HT-29 (cell line): ENCODE data around the gene DYSF. TPM values are rescaled to one million over a fixed set of nuclear protein-coding genes. Genes with fewer than 3 reads are reported as not detected.
"Not testable (repeated sequence)": the region's sequence is repeated elsewhere in the genome, so short reads cannot be mapped to it uniquely, and the experiment has no call there.

Experiments
- DNase-seq: peaks from one replicate; pipeline ENCODE4 v3.0.0-alpha.2; 2015; ENCODE audit warnings: low spot score
- total RNA-seq: library from RNA; depleted of rRNA; stranded (reverse); fragments of >200 nt; shearing (Covaris generic); gene quantifications from 2 replicates; pipeline ENCODE4 v1.2.3, GENCODE V29; 2014

The DYSF gene
- total RNA-seq, 1 experiment from 2014 or later: not detected

GRCh38 chr2:71643674-71644357, 190.5 kb downstream of the DYSF start:
- no peak for DNase-seq

GRCh38 chr2:71646028-71646427, 192.7 kb downstream of the DYSF start:
- no peak for DNase-seq

- DNase-seq: no peak
Observed at GRCh38 chr2:71647356-71647755, 194.0 kb downstream of the DYSF start.

- DNase-seq: no peak
Observed at GRCh38 chr2:71655498-71655897, 202.1 kb downstream of the DYSF start.

GRCh38 chr2:71658256-71658655, 204.9 kb downstream of the DYSF start:
- not testable (repeated sequence) for DNase-seq

GRCh38 chr2:71658771-71659170, 205.4 kb downstream of the DYSF start:
- no peak for DNase-seq

GRCh38 chr2:71659868-71660518, 206.6 kb downstream of the DYSF start:
- no peak for DNase-seq

- no peak for DNase-seq
Observed at GRCh38 chr2:71661782-71662181, 208.4 kb downstream of the DYSF start.

- DNase-seq: no peak
Observed at GRCh38 chr2:71662665-71663394, 209.5 kb downstream of the DYSF start.

GRCh38 chr2:71664161-71664560, 210.8 kb downstream of the DYSF start:
- DNase-seq: no peak

GRCh38 chr2:71665168-71666093, 212.1 kb downstream of the DYSF start:
- no peak for DNase-seq

GRCh38 chr2:71666094-71666474, 212.7 kb downstream of the DYSF start:
- no peak for DNase-seq

GRCh38 chr2:71667256-71668182, 214.2 kb downstream of the DYSF start:
- no peak for DNase-seq

GRCh38 chr2:71668326-71669057, 215.1 kb downstream of the DYSF start:
- no peak for DNase-seq

- DNase-seq: no peak
Observed at GRCh38 chr2:71669058-71669456, 215.7 kb downstream of the DYSF start.

GRCh38 chr2:71669628-71670429, 216.5 kb downstream of the DYSF start:
- no peak for DNase-seq

- no peak for DNase-seq
Observed at GRCh38 chr2:71670430-71670795, 217.1 kb downstream of the DYSF start.

GRCh38 chr2:71671203-71671854, 218.0 kb downstream of the DYSF start:
- DNase-seq: no peak
